A549 (cell line): ENCODE results near the gene RPS23.

Experiments
- CEBPB ChIP-seq, 2 experiments: fragments of >200 bp in 1 of 2; sonication (Bioruptor Twin) in 1 of 2; formaldehyde crosslinking in 1 of 2; IDR thresholded peaks; 2 replicates each; pipeline ENCODE4 v1.6.1; 2012 to 2016
- CHD2 ChIP-seq: fragments of 150-350 bp; IDR thresholded peaks from 2 replicates; pipeline ENCODE4 v1.6.1; 2014; ENCODE audit warnings: low read length; ENCODE audit not compliant: partially characterized antibody
- EP300 ChIP-seq, 2 experiments: fragments of >200 bp; sonication (Bioruptor Twin); formaldehyde crosslinking; IDR thresholded peaks; 2 replicates in 1 of 2; 3 replicates in 1 of 2; pipeline ENCODE4 v1.6.1; 2016 to 2017
- NFE2L2 ChIP-seq: fragments of 150-350 bp; conservative IDR thresholded peaks from 2 replicates; pipeline ENCODE4 v1.6.1; 2014; ENCODE audit warnings: low read length
- RAD21 ChIP-seq, 2 experiments: fragments of >200 bp in 1 of 2; sonication (Bioruptor Twin) in 1 of 2; formaldehyde crosslinking in 1 of 2; IDR thresholded peaks in 1 of 2; conservative IDR thresholded peaks in 1 of 2; 2 replicates in 1 of 2; 3 replicates in 1 of 2; pipeline ENCODE4 v1.6.1; 2012 to 2018; ENCODE audit warnings: inconsistent platforms in 1 of 2
- TF ChIP-seq, protein P1 (sequence below): IDR thresholded peaks from 2 replicates; pipeline ENCODE4 v1.6.1; 2012
- TF ChIP-seq, protein P2 (sequence below): fragments of >200 bp; sonication (Bioruptor Twin); formaldehyde crosslinking; IDR thresholded peaks from 3 replicates; pipeline ENCODE4 v1.5.1; 2016

DNA sequence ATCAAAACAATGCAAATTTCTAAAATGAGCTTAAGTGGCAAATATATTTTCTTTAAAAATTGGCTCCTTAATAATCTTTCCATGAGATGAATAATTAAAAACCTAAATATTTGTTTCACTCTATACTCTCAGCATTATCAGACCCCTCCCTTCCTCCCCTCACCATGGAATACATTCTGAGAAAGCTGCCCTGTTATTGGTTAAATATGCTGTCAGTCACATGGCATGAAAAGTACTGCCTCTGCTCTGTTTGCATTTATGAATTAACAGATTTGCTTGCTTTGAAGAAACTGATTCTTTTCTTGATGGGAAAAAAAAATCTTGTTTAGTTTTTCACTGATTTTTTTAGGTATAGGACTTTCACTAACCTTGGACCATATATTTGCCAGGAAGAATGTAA lies 17.0 kb upstream of the RPS23 start:
- TF ChIP-seq RAD21 (conservative IDR thresholded peaks at IDR 0.05 in 1 of 2, IDR thresholded peaks at IDR 0.05 in 1 of 2) = no peak
- TF ChIP-seq, protein P1, sequence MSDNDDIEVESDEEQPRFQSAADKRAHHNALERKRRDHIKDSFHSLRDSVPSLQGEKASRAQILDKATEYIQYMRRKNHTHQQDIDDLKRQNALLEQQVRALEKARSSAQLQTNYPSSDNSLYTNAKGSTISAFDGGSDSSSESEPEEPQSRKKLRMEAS = no peak
- no peak for TF ChIP-seq EP300 (IDR thresholded peaks at IDR 0.05)
- TF ChIP-seq NFE2L2 = no peak
- no peak for TF ChIP-seq CEBPB (IDR thresholded peaks at IDR 0.05)
- no peak for TF ChIP-seq CHD2
- TF ChIP-seq, protein P2, sequence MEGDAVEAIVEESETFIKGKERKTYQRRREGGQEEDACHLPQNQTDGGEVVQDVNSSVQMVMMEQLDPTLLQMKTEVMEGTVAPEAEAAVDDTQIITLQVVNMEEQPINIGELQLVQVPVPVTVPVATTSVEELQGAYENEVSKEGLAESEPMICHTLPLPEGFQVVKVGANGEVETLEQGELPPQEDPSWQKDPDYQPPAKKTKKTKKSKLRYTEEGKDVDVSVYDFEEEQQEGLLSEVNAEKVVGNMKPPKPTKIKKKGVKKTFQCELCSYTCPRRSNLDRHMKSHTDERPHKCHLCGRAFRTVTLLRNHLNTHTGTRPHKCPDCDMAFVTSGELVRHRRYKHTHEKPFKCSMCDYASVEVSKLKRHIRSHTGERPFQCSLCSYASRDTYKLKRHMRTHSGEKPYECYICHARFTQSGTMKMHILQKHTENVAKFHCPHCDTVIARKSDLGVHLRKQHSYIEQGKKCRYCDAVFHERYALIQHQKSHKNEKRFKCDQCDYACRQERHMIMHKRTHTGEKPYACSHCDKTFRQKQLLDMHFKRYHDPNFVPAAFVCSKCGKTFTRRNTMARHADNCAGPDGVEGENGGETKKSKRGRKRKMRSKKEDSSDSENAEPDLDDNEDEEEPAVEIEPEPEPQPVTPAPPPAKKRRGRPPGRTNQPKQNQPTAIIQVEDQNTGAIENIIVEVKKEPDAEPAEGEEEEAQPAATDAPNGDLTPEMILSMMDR = no peak
